ENCODE results near the gene PRRT4.

The PRRT4 gene

GRCh38 chr7:128380483-128381106, 19.1 kb upstream of the PRRT4 start:
- DNase-seq: no peak
- H3K9me3 ChIP-seq: no peaks in the 10 kb centered on the region
- no peak overlapping the region for H3K4me3 ChIP-seq (ENCODE audit: low read depth, low read length)
- H3K36me3 ChIP-seq: no peaks in the 10 kb centered on the region
- no peaks in the 10 kb centered on the region for H3K27me3 ChIP-seq
- peaks cover 23% of the 10 kb centered on the region for H3K4me1 ChIP-seq
- TF ChIP-seq, protein P1, sequence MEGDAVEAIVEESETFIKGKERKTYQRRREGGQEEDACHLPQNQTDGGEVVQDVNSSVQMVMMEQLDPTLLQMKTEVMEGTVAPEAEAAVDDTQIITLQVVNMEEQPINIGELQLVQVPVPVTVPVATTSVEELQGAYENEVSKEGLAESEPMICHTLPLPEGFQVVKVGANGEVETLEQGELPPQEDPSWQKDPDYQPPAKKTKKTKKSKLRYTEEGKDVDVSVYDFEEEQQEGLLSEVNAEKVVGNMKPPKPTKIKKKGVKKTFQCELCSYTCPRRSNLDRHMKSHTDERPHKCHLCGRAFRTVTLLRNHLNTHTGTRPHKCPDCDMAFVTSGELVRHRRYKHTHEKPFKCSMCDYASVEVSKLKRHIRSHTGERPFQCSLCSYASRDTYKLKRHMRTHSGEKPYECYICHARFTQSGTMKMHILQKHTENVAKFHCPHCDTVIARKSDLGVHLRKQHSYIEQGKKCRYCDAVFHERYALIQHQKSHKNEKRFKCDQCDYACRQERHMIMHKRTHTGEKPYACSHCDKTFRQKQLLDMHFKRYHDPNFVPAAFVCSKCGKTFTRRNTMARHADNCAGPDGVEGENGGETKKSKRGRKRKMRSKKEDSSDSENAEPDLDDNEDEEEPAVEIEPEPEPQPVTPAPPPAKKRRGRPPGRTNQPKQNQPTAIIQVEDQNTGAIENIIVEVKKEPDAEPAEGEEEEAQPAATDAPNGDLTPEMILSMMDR (IDR thresholded peaks at IDR 0.05; ENCODE audit: low read depth, low read length): no peak

DNA sequence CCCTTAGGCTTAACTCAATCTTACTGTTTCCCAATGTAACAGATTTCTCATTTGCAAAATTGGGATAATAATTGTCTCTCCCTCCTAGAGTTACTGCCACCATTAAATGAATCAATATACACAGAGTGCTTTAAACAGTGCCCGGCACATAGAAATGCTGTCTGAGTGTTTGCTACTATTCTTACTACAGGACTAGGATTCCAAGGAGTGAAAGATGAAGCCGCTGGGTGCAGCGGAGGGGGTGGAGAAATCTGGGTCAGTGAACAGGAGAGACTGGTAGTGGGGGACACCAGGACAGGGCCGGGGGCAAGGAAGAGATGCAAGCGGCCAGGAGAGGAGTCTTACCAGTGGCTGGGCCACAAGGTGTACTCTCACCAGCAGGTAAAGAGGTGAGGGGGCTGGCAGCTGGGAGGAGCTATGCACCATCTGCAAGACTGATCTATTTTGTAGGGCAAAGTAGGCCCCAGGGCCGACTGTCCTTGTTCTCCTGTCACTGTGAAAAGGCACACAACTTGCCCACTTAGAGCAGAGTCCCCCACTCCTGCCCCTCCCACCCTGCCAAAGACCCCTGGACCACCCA, 18.5 kb upstream of the PRRT4 start:
- Histone ChIP-seq H3K4me3 (ENCODE audit: low read depth, low read length) (no peak overlapping the region), H3K36me3 (no peaks in the 10 kb centered on the region), H3K4me1 (peaks cover 23% of the 10 kb centered on the region), H3K27me3 (no peaks in the 10 kb centered on the region), H3K9me3 (no peaks in the 10 kb centered on the region)
- TF ChIP-seq, protein P1 (IDR thresholded peaks at IDR 0.05; ENCODE audit: low read depth, low read length): no peak
- DNase-seq: no peak

DNA sequence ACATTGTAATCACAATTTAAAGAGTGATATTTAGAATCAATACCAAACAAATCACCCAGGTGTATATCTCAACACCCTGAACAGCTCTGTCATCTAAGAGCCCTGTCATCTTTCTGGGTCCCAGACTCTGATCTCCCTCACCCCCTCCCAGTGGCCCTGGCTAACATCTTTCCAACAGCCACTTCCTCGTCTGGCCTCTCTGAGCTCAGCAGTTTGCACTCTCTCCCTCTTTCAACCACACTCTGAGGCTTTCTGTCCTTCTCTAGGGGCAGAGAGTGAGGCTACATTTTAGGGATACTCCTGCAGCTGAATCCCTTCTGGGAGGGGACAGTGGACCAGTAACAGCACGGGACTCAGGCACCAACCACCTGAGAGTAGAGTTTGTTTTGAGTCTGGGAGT, 17.1 kb upstream of the PRRT4 start:
- Histone ChIP-seq H3K27me3 (no peaks in the 10 kb centered on the region), H3K4me1 (peaks cover 23% of the 10 kb centered on the region), H3K9me3 (no peaks in the 10 kb centered on the region), H3K36me3 (no peaks in the 10 kb centered on the region), H3K4me3 (ENCODE audit: low read depth, low read length) (no peak overlapping the region)
- TF ChIP-seq, protein P1 (IDR thresholded peaks at IDR 0.05; ENCODE audit: low read depth, low read length): no peak
- DNase-seq: no peak

DNA sequence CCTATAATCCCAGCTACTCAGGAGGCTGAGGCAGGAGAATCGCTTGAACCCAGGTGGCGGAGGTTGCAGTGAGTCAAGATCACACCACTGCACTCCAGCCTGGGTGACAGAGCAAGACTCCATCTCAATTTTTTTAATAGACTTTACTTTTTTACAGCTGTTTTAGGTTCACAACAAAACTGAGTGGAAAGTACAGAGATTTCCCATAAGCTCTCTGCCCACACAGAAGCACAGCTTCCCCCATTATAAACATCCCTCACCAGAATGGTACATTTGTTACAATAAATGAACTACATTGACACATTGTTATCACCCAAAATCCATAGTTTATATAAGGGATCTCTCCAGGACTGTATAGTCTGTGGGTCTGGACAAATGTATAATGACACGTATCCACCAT, 14.6 kb upstream of the PRRT4 start:
- DNase-seq: no peak
- H3K4me3 ChIP-seq (ENCODE audit: low read depth, low read length): no peak overlapping the region
- no peaks in the 10 kb centered on the region for H3K27me3 ChIP-seq
- TF ChIP-seq, protein P1 (IDR thresholded peaks at IDR 0.05; ENCODE audit: low read depth, low read length): no peak
- no peaks in the 10 kb centered on the region for H3K36me3 ChIP-seq
- H3K9me3 ChIP-seq: no peaks in the 10 kb centered on the region
- peaks cover 16% of the 10 kb centered on the region for H3K4me1 ChIP-seq

DNA sequence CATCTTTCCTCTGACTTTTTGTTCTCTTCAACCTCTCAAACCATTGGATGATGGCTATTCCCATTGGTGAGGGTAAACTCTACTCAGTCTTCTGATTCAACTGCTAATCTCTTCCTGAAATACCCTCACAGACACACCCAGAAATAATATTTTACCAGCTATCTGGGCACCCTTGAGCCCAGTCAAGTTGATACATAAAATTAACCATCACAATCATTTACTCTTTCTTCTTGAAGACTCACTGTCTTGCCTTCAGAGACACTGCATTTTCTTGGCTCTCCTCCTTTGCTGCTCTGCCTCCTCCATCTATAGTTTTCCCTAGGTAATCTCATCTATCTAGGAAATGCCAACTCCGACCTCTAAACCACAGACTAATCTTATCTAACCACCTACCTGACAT, 12.6 kb upstream of the PRRT4 start:
- H3K4me1 ChIP-seq: peaks cover 4% of the 10 kb centered on the region
- H3K9me3 ChIP-seq: no peaks in the 10 kb centered on the region
- TF ChIP-seq, protein P1 (IDR thresholded peaks at IDR 0.05; ENCODE audit: low read depth, low read length): no peak
- no peak for DNase-seq
- H3K4me3 ChIP-seq (ENCODE audit: low read depth, low read length): no peak overlapping the region
- H3K27me3 ChIP-seq: no peaks in the 10 kb centered on the region
- H3K36me3 ChIP-seq: no peaks in the 10 kb centered on the region

DNA sequence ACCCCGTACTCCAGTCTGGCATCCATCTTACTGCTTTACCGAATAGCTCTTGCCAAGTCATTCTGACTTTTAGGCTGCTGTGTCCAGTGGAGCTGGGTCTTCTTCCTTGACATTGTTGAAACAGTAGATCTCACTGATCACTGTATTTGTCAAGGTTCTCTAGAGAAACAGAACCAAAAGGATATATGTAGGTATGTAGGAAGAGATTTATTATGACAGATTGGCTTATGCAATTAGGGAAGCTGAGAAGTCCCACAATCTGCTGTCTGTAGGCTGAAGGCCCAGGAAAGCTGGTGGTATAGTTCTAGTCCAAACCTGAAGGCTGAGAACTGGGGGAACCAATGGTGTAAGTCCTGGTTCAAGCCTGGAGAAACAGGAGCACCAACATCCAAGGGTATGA, 12.1 kb upstream of the PRRT4 start:
- TF ChIP-seq, protein P1 (IDR thresholded peaks at IDR 0.05; ENCODE audit: low read depth, low read length): no peak
- DNase-seq: no peak
- Histone ChIP-seq H3K36me3 (no peaks in the 10 kb centered on the region), H3K4me1 (no peaks in the 10 kb centered on the region; the same call in 1 of the 2 replicates), H3K9me3 (no peaks in the 10 kb centered on the region), H3K27me3 (no peaks in the 10 kb centered on the region), H3K4me3 (ENCODE audit: low read depth, low read length) (no peak overlapping the region)

All from BE2C (cell line).